CD4-positive, alpha-beta T cell treated with Interleukin-15 for 4 hours (primary cell): ENCODE measurements around the gene KRIT1.
"Not testable (repeated sequence)": the region's sequence is repeated elsewhere in the genome, so short reads cannot be mapped to it uniquely, and the experiment has no call there.

ENCODE experiments used
- DNase-seq: peaks from one replicate; pipeline ENCODE4 v3.0.0-alpha.2; 2020; ENCODE audit warnings: low spot score

The KRIT1 gene

GRCh38 chr7:92246360-92247101 is 817 bp upstream of the KRIT1 start:
- peak; percentile 17 for DNase-seq

GRCh38 chr7:92244808-92245486 is 767 bp downstream of the KRIT1 start:
- peak; percentile 12 for DNase-seq

- DNase-seq = no peak
These were observed 2.7 kb downstream of the KRIT1 start for GRCh38 chr7:92242972-92243371.

- no peak for DNase-seq
These were observed 15.2 kb downstream of the KRIT1 start for GRCh38 chr7:92230547-92230946.

- no peak for DNase-seq
These were observed 17.0 kb downstream of the KRIT1 start for GRCh38 chr7:92228742-92229141.

- DNase-seq = no peak
These were observed 17.6 kb downstream of the KRIT1 start for GRCh38 chr7:92228100-92228499.

- no peak for DNase-seq
These were observed 18.7 kb downstream of the KRIT1 start for GRCh38 chr7:92226981-92227380.

GRCh38 chr7:92221766-92222165 is 23.9 kb downstream of the KRIT1 start:
- no peak for DNase-seq

- DNase-seq = no peak
These were observed 39.0 kb downstream of the KRIT1 start for GRCh38 chr7:92206672-92207071.

GRCh38 chr7:92205987-92206386 is 39.7 kb downstream of the KRIT1 start:
- no peak for DNase-seq

GRCh38 chr7:92200791-92201190 is 44.9 kb downstream of the KRIT1 start:
- DNase-seq = no peak

GRCh38 chr7:92192326-92192725 is 53.4 kb downstream of the KRIT1 start:
- no peak for DNase-seq

- DNase-seq = not testable (repeated sequence)
These were observed 56.5 kb downstream of the KRIT1 start for GRCh38 chr7:92189246-92189645.

GRCh38 chr7:92184294-92184693 is 61.4 kb downstream of the KRIT1 start:
- not testable (repeated sequence) for DNase-seq

- peak; percentile 89 for DNase-seq
These were observed 66.5 kb downstream of the KRIT1 start, which contains the start of gene LRRD1 for GRCh38 chr7:92178928-92179924. Gene LRRD1 (minus strand): TSS chr7:92179142. CDS start chr7:92165202, 13,940 bp downstream.

GRCh38 chr7:92177362-92177761 is 68.4 kb downstream of the KRIT1 start:
- no peak for DNase-seq

GRCh38 chr7:92169529-92169928 is 76.2 kb downstream of the KRIT1 start:
- not testable (repeated sequence) for DNase-seq

- DNase-seq = no peak
These were observed 84.4 kb downstream of the KRIT1 start for GRCh38 chr7:92161271-92161670.

GRCh38 chr7:92158660-92159575 is 86.8 kb downstream of the KRIT1 start:
- no peak for DNase-seq

GRCh38 chr7:92156990-92157389 is 88.7 kb downstream of the KRIT1 start:
- no peak for DNase-seq

- DNase-seq = no peak
These were observed 90.5 kb downstream of the KRIT1 start for GRCh38 chr7:92155108-92155739.
